HG03460 (cell line): ENCODE data around the gene SLCO2A1.

ENCODE experiments used
- ATAC-seq: cut with Tn5 transposase; IDR thresholded peaks from one replicate; pipeline ENCODE4 v1.9.1; 2021; ENCODE audit not compliant: unreplicated experiment

The SLCO2A1 gene

DNA sequence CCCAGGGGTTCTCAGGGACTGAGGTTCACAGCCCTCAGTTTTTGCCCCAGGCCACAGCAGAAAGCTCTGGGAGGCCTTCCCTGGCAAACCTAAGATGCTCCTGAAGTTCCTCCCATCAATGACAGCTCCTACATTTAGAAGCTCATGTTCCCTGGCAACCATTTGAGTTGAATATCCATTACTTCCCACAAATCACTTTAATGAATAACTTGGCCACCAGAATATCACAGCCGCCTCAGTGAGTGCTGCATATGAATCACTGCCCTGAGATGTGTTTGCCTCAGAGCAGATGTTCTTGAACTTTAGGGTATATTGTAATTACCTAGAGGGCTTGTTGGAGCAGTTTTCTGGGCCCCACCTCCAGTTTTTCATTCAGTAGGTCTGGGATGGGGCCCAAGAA, 27.4 kb downstream of the SLCO2A1 start:
- no peak for ATAC-seq

DNA sequence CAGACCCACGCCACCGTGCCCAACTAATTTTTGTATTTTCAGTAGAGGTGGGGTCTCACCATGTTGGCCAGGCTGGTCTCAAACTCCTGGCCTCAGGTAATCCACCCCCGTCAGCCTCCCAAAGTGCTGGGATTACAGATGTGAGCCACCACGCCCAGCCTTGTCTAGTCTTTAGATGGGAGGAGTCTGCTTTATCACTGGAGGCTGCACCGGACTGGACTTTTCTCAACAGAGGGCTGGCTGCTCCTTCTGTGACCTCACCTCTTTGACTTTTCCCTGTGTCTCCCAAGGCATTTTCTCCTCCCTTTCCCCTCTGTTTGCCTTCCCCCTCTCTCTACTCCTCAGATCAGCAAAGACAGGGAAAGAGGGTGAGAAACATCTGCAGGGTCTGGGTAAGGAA, 28.5 kb downstream of the SLCO2A1 start:
- no peak for ATAC-seq

DNA sequence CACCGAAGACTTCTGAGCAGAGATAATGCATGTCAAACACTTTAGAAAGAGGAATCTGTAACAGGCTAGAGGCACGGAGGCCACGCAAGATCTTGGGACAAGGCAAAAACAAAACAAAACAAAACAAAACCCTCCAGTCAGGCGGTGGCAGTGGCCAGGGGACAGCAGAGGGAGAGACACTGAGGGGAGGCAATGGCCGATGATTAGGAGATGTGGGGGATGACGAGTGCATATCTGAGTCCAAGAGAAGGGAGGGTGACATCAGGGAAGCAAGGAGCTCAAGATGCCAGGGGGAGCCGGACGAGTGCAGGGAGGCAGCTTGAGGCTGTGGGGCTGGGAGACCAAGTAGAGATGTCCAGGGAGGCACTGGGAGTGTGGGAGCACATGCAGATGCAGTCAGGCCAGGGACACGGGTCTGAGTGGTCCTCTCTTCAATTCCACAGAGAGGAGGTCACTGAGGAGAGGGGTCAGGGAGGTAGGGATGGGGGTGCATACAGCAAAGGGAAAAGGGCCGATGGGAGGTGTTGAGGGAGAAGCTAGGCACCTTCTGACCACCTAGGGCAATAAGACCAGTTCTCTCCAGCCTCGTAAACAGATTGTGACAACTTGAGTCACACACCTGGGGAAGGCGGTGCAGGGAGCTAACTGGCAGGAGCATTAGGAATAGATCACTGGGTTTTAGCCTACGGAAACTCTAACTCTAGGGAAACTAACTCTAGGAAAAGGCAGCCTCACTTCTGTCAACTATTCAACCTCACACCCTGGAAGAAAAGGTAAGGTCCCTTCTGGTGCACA, 29.6 kb downstream of the SLCO2A1 start:
- no peak for ATAC-seq

DNA sequence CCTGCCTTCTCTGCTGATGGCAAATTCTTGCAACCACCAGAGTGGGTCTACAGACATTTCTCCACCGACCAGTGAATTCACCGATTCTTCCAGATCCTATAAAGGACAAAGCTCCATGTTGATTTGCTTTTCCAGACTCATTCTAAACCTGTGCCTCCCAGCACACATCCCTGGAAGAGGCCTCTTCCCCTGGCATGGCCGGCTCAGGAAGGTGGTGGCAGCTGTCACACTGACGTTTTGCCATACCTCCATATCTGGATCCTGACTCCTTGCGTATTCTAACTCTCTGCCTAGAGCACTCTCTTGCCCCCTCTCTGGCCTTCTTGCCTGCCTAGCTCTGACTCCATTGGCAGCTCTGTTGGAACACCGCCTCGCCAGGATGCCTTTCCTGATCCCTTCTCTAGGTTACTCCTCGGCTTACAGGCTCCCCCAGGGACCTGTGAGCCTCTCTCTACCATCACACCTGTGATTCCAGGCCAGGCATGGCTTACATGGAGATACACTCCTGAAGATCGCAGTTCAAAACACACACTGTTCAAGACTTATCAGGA, 31.0 kb downstream of the SLCO2A1 start:
- no peak for ATAC-seq

DNA sequence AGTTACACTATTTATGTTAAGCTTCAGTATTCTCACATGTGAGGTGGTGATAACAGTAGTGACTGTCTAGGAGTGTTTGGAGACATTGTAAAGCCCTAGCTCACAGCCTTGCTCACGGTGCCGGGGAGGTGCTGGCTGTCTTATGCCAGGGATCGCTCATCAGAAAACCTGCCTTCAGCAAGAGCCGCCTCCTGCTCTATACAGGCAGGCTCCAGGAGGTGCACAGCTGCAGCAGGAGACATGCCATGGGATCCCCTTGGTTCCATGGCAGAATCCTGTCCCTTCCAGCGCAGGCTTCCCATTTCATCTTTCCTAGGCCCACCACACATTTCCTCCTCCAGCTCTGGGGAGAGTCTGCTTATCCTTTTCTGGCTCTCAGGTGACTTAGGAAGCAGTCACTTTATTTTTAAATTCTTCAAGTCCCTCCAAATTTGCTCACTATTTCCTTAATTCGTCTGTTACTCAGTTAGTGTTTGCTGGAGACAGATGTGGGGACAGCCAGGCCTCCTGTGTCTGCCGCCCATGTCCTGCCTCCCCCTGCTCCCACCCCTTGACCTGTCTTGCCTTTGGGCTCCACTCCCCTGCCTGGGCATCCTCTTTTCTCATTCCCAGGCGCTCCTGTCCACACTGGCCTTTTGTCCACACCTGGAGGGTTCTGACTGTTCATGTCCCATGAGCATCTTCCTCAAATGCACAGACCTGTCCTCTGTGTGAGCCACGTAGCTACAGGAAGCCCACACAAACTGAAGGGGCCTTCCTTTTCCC, 31.7 kb downstream of the SLCO2A1 start:
- ATAC-seq: no peak

DNA sequence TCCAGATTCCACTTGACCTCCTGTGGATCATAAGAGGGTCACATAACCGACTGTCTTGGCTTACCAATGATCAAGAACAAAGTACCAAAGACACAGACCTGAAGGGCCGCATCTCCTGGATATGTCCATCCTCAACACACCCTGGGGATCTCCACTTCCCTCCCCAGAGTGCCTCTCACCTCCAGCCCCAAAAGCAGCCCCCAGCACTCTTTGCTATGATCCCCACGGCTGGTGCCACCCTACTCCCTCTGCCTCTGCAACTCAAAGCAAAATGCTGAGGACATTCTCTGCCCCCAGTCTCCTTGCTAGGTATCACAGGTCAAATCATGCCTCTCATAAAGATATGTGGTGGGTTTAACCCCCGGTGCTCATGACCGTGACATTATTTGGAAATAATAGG, 32.7 kb downstream of the SLCO2A1 start:
- no peak for ATAC-seq

DNA sequence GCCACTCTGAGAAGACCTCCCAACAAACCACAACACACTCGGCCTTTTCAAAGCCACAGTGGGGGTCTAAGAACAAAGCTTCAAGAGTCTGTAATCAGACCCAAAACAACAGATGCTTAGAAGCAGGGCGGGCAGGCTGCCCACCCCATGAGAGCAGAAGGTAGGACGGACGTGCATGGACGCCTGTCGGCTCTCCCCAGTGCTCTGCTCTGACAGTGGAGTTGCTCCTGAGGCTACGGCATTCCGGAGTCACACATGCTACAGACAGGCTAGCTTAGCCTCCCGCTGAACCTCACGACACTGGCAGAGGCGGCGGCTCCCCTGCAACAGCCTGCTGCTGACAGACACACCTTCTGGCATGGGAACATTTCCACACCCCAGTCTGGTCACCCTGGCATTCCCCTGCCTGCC, 33.5 kb downstream of the SLCO2A1 start:
- no peak for ATAC-seq

DNA sequence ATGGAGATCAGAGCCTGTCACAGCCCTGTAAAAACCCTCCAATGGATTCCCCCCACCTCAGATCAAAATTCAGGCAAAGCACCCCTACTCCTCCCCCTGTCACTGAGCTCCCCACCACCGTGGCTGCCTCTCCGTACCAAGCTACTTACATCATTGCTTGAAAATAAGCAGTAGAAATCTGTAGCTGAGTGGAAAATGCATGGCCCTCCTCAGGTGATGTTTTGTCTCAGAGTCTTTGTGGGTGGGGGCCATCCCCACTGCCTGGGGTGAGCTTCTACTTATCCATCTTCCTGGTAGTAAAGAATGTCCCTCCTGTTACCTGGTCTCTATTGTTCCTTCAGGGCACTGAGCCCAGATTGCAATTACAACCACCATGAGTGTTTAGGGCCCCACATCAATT, 34.5 kb downstream of the SLCO2A1 start:
- ATAC-seq: no peak

DNA sequence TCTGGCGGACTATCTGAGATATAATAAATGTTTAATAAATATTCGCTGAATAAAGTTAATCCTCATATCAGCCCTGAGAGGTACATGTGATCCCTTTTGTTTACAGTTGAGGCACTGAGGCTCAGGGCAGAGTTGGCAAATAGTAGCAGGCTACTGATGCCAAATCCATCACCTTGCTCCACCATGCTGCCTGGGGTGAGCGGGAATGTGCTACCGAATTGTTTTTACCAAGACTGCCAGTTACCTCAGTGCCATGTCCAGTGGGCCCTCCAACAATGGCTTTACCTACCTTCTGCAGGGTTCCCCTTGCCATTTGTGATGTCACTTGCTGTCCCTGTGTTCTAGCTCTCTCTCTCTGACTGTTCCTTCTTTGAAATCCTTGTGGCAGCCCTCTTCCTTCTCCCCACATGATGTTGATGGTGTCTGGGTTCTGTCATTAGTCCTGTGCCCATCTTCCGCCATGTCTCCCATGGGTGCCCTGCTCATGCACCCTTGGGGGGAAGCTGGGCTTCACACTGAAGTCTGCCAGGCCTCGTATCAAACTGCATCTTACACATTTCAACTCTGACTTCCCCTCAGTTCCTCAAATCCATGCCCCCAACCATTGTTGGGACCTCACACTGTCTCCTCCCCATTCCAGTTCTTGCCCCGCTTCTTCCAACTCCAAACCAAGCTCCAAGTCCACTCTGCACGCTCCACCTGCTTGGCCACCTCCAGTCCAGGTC, 35.4 kb downstream of the SLCO2A1 start:
- ATAC-seq: no peak

DNA sequence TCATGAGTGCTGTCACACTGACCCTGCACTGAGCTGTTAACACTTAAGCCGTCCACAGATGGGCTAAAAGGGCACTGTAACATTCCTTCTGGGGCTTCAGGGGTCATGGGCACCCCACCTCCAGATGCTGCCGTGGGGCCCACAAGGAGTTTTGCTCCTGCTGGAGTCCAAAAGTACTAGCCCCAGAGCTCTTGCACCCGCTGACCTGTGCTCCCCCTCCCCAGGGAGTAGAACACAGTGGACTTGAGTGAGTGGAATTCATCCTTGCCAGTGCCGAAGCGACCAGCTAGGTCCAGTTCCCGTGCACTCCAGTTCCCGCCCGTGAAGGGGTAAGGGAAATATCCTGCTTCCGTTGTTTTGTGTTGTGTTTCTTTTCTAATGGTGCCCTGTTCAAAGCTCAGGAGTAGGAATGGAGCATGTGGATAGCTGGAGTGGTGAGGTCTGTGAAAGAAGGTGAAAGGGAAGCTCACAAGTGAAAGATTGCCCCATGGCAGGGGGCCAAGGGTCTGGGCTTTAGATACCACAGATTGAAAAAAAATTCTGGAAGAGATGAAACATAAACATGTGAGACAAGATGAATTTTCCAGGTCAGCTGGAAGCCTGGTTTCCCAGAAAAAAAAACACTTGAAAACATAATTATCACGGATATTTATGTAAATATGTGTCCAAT, 36.6 kb downstream of the SLCO2A1 start:
- no peak for ATAC-seq

DNA sequence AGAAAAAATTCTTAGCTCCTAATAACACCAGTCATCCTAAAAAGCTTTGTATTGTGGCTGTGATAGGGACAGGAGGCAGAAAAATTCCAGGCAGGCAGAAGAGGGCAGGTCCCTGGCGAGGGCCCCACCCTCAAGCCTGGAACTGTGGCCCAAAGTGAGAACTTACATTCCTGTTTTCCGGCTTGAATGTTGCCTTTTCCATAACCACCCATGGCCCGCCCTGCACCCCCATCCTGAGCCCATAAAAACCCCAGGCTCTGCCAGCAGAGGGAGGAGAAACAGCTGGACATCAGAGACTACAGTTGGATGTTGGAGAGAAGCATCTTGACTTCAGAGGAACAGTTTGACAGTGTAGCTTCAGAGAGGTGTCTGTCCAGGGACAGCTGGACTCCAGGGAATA, 37.3 kb downstream of the SLCO2A1 start:
- ATAC-seq: no peak

DNA sequence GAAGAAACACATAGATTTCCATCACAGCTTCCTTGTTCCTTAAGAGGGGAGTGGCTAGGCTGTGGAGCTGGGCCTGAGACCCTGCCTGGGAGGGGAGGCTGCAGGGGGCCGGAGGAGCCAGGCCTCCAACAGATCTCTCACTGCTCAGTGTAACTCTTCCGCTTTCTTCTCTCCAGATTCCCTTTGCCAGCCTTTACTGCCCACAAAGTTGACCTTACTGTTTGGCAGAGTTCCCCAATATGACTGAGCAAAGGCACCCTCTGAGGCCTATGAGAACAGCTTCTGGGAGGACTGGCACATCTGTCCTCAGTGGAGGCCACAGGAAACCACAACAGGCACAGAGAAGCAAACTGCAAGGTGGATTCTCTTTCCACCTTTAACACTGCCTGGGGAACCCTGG, 38.1 kb downstream of the SLCO2A1 start:
- ATAC-seq: no peak

DNA sequence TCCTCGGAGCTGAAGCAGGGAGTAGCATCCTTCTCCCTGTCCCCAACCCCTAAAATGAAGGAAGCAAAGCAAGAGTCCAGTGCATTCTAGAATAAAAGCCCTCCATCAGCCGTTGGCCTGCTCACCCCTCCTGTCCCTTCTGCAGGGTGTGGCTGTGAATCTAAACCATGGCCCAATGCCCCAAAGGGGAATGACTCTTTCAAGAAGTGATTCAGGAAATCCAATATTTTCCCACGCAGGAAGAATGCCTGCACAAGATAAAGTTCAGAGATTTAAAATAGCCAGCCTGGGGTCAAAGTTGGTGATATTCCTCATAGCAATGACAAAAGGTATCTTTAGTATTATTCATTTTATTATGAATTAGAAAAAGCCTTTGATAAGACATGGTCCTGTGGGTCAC, 38.5 kb downstream of the SLCO2A1 start:
- ATAC-seq: no peak

DNA sequence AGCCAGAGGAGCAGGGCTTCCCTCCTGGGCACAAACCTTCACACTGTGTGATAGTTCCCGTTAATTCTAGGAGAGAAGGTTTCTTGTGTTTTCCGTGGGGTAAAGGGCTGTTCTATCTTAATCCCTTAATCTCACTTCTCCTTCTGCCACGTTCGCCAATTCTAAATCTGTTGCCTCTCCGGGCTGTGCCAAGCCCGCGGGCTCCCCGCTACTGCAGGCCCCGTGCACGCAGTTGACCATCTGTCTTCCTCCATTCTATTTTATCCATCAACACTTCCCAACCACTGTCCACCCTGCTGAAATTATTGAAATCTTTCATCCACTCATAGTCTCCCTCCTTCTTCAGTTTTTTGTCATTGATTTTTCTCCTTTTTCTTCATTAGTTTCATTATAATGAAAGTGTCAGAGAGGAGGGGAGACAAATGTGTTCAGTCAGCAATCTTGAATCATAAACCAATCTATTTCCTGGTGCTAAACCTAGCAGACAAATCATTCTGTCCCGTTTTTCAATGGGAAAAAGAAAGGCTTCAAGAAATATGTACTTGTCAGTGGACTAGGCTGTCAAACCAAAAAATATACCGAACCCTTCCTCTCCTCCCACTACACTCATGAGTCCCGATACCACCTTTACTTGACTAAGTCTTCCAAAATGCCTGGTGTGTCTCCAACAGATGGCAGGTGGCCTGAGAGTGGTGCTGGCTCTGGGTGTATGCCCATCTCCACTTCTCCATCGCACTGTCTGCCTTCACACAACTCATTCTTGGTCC, 39.6 kb downstream of the SLCO2A1 start:
- no peak for ATAC-seq

DNA sequence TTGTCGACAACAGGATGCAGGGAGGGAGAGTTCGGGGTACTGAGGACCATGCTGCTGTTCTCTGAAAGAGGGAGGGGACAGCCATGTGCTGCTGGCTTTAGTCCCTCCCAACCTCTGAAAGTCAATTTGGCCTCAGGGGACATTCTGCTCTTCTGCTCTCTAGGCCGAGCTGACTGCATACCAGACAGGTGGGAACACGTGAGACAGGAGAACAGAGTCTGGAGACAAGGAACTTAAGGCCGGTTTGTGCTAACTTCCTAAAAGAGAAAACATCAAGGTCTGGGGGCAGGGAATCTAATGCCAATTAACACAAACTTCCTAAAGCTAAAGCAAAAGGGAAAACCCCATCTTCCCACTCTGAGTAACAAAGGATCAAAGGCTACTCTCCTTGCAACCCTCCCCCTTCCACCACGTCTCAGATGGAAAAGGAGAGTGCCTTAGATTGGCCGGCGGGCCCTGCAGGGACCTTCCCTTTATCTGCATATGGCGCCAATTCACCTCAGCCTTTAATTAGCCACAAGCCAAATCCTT, 41.0 kb downstream of the SLCO2A1 start:
- ATAC-seq: no peak

DNA sequence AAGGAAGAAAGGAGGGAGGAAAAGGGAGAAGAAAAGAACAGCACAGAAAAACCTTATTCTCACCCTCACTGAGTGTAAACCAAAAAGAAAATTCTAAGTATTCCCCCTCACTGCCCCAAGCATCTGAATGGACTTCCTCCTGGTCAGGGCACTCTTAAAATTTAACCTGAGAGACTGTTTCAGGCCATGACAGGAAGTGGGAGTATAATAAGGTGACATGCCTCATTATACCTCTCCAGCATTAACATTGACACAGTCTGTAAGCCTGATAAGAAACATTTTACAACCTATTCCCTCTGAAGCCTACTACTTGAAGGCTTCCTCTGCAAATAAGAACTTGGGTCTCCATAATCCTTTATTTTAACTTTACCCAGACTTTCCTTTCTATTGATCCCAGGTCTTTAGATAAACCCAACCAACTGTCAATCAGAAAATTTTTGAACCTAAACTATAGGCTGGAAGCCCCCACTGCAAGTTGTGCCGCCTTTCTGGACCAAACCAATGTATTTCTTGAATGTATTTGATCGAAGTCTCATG, 41.7 kb downstream of the SLCO2A1 start:
- ATAC-seq: peak; percentile 61

DNA sequence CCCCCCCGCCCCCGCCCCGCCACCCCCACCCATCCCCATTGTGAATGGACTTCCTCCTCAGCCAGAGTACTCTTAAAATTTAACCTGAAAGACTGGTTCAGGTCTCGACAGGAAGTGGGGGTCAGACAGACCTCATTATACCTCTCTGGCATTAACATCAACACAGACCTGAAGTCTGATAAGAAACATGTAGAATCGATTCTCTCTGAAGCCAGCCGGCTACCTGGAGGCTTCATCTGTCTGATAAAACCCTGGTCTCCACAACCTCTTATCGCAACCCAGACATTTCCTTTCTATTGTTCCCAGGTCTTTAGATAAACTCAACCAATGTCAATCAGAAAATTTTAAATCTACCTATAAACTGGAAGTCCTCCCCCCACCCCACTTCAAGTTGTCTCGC, 42.6 kb downstream of the SLCO2A1 start:
- ATAC-seq: no peak

DNA sequence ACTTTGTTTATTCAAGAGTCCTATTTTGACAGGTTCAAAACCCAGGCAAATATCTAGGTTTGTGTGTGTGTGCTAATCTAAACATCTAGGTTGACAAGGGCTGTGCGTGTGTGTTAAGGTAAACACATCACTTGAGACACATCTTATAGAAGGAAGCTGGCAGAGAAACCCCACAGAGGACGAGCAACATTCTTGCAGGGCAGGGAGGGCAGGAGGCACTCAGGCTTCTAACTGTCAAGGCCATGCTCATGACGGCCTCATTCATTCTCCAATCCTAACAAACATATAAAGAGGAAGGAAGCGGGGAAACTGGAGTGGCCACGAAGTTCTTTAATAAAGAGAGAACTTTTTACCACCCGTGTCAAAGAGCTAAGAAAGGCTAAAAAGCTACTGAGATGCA, 43.4 kb downstream of the SLCO2A1 start:
- no peak for ATAC-seq

DNA sequence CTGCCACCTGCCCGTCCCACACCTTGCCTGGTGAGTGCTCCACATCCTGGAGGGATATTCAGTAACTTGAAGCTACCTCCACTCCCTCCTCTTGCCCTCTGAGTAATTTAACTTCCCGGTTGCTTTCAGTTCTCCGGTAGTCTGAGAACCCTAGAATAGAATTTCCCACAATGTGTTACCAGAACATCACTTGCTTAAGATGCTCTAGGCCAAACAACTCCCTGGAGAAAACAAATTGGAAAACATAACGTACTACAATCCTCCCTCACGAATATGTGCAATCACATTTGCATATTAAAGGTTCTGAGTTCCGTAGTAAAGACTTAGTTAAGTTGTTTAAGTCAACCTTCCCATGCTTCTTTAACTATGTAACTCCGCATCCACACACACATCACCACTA, 44.8 kb downstream of the SLCO2A1 start:
- ATAC-seq: no peak
